Right ventricle myocardium superior (tissue), 1 donor: ENCODE results near the gene FYCO1. TPM values are rescaled to one million over a fixed set of nuclear protein-coding genes. Genes with fewer than 3 reads are reported as not detected.
"Not testable (repeated sequence)": the region's sequence is repeated elsewhere in the genome, so short reads cannot be mapped to it uniquely, and the experiment has no call there.

ENCODE experiments used
- ATAC-seq: fragments of 200-7000 bp; cut with Tn5 transposase; one replicate; pipeline ENCODE4 v1.9.1; 2020; ENCODE audit warnings: mild to moderate bottlenecking; ENCODE audit not compliant: poor library complexity
- DNase-seq: peaks from one replicate; pipeline ENCODE4 v3.0.0-alpha.2; 2020
- intact Hi-C: fragments of 100-400 bp; cut with DNase I; formaldehyde crosslinking; loops from one replicate; pipeline ENCODE4 v1.11.2; 2022
- total RNA-seq: library from RNA; stranded (reverse); fragmentation: NEBNext Ultra II Directional; extraction: Animal tissue kit (Norgen Biotek cat#: 25700); gene quantifications from one replicate; pipeline ENCODE4 v1.2.1, GENCODE V29; 2021
- donor health status: DM: no; HTN: yes; CAD: no; lungs with severe emphysema.

FYCO1 gene
- total RNA-seq, 1 donor from 2014 or later = 120 TPM

- DNase-seq (no peak), ATAC-seq (no peak)
- intact Hi-C loops = no loop called here
Measured at GRCh38 chr3:46013316-46014094, 17.9 kb upstream of the FYCO1 start.

- ATAC-seq (no peak), DNase-seq (no peak)
- intact Hi-C loops = no loop called here
Measured at GRCh38 chr3:46012246-46012645, 16.6 kb upstream of the FYCO1 start.

- ATAC-seq (no peak), DNase-seq (no peak)
- intact Hi-C loops = no loop called here
Measured at GRCh38 chr3:46010519-46011113, 15.0 kb upstream of the FYCO1 start.

- DNase-seq (no peak), ATAC-seq (no peak)
- intact Hi-C loops = no loop called here
Measured at GRCh38 chr3:46008058-46008457, 12.4 kb upstream of the FYCO1 start.

- ATAC-seq (no peak), DNase-seq (no peak)
- intact Hi-C loops = no loop called here
Measured at GRCh38 chr3:46007280-46007679, 11.7 kb upstream of the FYCO1 start.

GRCh38 chr3:46006238-46007032 lies 10.8 kb upstream of the FYCO1 start:
- ATAC-seq (peak; percentile 87), DNase-seq (no peak)
- intact Hi-C loops = no loop called here

GRCh38 chr3:46003706-46004105 lies 8.1 kb upstream of the FYCO1 start:
- DNase-seq, intact Hi-C loops, ATAC-seq: not testable (repeated sequence)

GRCh38 chr3:46001178-46001577 lies 5.6 kb upstream of the FYCO1 start:
- ATAC-seq = no peak
- DNase-seq = no peak
- intact Hi-C loops = no loop called here

GRCh38 chr3:45997942-45998341 lies 2.3 kb upstream of the FYCO1 start:
- intact Hi-C loops = no loop called here
- ATAC-seq (no peak), DNase-seq (no peak)

GRCh38 chr3:45997499-45997898 lies 1.9 kb upstream of the FYCO1 start:
- intact Hi-C loops, ATAC-seq, DNase-seq: not testable (repeated sequence)

- DNase-seq = peak; percentile 47
- peak; percentile 23 for ATAC-seq
- intact Hi-C loops = no loop called here
Measured at GRCh38 chr3:45994419-45995235, 997 bp downstream of the FYCO1 start.

- DNase-seq = no peak
- ATAC-seq = no peak
- intact Hi-C loops = no loop called here
Measured at GRCh38 chr3:45993421-45994027, 2.1 kb downstream of the FYCO1 start.

GRCh38 chr3:45992821-45993221 lies 2.8 kb downstream of the FYCO1 start:
- DNase-seq (no peak), ATAC-seq (no peak)
- intact Hi-C loops = no loop called here

- intact Hi-C loops = no loop called here
- DNase-seq = peak; percentile 49
- ATAC-seq = peak; percentile 47
Measured at GRCh38 chr3:45992133-45992729, 3.4 kb downstream of the FYCO1 start.

- DNase-seq = peak; percentile 51
- peak; percentile 11 for ATAC-seq
- intact Hi-C loops = no loop called here
Measured at GRCh38 chr3:45991341-45991740, 4.3 kb downstream of the FYCO1 start.

GRCh38 chr3:45990181-45990580 lies 5.4 kb downstream of the FYCO1 start:
- no peak for ATAC-seq
- no peak for DNase-seq
- intact Hi-C loops = no loop called here

GRCh38 chr3:45988804-45989203 lies 6.8 kb downstream of the FYCO1 start:
- intact Hi-C loops = no loop called here
- DNase-seq = no peak
- no peak for ATAC-seq

- intact Hi-C loops = no loop called here
- no peak for DNase-seq
- no peak for ATAC-seq
Measured at GRCh38 chr3:45988362-45988761, 7.3 kb downstream of the FYCO1 start.
